Eye (tissue), 1 donor: ENCODE measurements around the gene BCAR3.
"Not testable (repeated sequence)": the region's sequence is repeated elsewhere in the genome, so short reads cannot be mapped to it uniquely, and the experiment has no call there.

Experiments used
- DNase-seq: peaks from one replicate; pipeline ENCODE4 v3.0.0-alpha.2; 2015

The BCAR3 gene

GRCh38 chr1:93687542-93687941 is 5.9 kb upstream of the BCAR3 start:
- DNase-seq = peak; percentile 65

DNA sequence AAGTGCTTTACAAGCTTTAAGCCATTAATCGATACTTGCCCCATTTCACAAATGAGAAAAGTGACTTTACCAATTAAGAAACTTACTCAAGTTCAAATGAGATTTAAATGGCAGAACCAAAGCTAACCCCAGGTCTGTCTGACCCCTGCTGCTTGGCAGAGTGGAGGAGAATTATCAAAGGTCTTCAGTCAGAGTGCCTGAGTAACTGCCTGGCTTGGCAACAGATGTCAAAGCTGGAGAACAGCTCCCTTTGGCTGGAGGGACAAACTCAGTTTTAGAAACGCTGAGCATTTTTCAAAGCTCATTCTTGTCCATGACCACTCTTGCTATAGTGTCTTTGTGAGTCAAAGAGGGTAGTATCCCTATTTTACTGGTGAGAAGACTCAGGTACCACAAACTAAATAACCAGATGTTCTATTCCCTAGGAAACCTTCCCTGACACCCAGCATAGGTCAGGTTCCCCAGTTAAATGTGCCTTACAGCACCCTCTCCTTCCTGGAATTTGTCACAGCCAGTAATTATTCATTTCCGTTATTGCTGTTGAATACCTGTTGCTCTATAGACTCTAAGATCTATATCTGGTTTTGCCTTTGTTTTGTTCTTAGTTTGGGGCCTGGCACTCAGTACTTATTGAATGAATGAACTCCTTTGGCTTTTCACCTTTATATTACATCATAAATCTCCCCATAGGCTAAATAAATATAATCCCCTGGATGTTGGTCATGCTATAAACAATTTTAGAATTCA is 5.0 kb upstream of the BCAR3 start:
- DNase-seq = no peak

- no peak for DNase-seq
Measured at GRCh38 chr1:93685918-93686317, 4.3 kb upstream of the BCAR3 start.

GRCh38 chr1:93683234-93683633 is 1.6 kb upstream of the BCAR3 start:
- DNase-seq = no peak

DNA sequence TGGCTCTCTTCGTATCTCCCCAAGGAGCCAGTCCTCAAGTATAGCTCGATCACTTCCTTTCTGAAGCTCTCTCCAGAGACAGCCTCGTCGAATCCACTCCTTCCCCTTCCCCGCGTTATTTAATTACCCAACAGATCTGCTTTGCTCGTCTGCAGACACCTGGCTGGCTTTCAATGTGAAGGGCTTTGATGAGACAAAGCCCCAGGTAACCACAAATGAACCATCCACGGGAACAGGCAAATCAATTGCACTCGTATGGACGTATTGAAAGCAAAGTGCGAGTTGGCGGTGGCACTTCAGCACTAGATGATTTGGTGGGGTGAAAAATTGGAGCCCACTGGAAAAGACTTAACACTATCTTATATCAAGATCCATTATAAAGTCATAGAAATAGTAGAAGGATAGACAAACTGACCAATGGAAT is 364 bp upstream of the BCAR3 start:
- DNase-seq = peak; percentile 81

GRCh38 chr1:93680420-93681100 is 1.1 kb downstream of the BCAR3 start:
- DNase-seq = peak; percentile 94

DNA sequence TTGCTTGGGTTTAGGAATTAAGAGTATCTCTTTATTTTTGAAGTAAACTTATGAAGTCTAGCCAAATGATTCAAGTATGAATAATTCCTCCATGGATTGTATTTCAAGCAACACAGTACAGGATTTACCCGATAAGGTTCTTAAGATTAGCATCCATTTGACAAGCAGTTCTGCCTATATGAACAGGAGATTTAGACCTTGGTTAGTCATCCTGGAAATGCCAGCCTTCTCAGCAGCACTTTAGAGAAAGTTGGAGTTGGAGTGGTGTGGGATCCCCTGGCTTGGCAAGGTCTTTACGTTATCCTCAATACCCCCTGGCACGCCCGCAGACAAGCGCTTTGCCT is 1.6 kb downstream of the BCAR3 start:
- no peak for DNase-seq

DNA sequence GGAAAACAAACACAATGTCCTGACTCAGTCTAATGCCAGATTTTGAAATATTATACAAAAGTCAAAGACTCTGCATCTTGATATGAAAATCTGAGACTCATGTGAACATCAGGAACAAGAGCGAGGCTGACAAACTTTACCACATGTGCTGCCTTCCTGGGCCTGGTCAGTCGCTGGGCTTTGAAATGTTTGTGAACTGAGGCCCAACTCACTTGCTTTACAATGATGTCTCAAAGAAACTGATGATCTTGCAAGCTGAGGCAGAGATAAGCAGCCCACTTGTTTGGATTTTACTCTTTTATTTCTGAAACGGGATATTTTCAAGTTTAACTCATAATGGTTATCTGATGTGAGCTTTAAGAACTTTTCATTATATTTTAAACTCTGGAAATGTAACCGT is 2.1 kb downstream of the BCAR3 start:
- no peak for DNase-seq

- DNase-seq = no peak
Measured at GRCh38 chr1:93678946-93679480, 2.6 kb downstream of the BCAR3 start.

DNA sequence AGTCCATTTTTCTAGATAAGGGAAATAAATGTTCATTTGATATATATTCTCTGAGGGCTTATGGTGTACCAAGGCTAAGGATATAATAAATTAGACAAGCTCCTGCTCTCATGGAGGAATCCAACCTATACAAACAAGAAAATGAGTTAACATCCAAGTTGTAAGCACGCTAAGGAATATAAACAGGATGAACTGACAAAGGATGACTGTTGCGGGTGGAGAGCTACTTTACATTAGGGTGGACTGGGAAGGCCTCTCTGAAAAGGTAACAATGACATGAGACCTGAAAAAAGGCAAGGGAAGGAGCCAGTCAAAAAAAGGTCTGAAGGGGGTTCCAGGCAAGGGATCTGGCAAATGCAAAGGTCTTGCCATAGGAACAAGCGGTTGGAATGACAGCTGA is 3.1 kb downstream of the BCAR3 start:
- DNase-seq = no peak

- no peak for DNase-seq
Measured at GRCh38 chr1:93677729-93678128, 3.9 kb downstream of the BCAR3 start.

- DNase-seq = no peak
Measured at GRCh38 chr1:93676427-93676826, 5.2 kb downstream of the BCAR3 start.

DNA sequence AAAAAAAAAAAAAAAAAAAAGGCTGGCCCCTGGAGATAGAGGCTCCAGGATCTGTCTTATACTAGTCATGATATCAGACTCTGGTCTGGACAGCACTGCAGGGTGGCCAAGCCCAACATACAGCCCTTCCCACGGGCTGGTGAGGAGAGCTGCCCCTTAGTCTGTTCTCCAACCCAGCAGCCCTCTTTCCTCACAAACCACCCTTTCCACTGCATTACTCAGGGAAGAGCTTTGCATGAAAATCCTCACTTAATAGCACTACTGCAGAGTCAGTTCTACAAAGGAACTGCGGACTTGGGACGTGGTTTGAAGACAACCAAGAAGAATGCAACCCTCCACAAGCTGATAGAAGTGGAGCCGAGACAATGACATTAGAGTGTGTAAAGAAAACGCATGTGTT is 5.7 kb downstream of the BCAR3 start:
- no peak for DNase-seq

DNA sequence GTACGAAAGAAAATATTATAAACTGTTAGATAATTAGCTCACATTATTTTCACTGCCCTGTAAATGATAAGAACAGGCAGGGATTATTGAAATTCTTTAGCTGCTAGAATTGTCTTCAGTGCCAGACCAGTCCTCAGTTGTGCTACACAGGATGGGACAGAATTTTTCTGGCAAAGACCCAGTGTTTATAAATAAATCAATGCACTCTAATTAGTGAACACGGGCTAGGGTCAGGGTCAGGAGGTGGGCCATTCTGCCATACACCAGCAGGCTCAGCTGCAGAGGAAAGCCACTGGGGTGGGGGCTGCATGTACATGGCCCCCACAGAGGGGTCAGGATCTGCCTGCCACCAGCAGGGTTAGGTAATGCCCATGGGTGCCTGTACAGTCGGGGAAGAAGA is 6.4 kb downstream of the BCAR3 start:
- DNase-seq = no peak

DNA sequence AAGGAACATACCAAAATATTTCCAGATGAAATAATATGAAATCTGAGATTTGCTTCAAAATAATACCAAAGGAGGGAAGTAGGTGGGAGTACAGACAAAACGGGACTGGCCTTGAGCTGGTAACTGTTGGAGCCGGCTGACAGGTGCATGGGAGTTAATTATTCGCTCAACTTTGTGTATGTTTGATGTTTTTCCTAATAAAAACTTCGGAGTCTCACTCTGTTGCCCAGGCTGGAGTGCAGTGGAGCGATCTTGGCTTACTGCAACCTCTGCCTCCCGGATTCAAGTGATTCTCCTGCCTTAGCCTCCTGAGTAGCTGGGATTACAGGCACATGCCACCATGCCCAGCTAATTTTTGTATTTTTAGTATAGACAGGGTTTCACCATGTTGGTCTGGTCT is 7.6 kb downstream of the BCAR3 start:
- not testable (repeated sequence) for DNase-seq

GRCh38 chr1:93673163-93673829 is 8.3 kb downstream of the BCAR3 start:
- no peak for DNase-seq

DNA sequence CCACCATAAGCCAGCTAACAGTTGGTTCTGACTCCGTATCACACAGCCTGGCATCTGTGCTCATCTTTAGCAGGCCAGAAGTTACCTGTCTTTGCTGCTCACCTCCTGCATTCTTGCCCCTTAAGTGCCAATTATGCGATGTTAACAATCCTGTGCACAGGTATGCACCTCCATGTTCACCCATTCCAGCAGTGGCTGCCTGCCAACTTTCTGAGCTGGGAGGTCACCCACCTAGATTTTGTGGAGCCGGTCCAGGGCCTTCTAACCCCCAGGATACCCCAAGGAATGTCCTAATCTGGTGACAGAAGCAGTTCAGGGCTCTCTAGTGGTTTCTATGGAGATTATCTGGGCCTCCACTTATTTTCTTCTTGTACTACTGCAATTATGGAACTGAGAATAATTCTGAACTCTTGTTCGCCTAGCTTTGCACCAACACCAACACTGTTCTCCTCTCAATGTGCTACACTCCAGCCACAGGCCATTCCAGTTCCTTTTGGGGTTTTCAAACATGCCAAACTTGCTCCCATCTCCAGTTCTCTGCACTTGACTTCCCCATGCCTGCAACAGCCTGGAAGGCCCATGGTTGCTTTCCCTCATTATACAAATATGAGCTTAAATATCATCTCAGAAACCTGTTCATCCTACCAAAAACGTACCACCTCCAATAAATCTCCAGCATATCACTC is 9.0 kb downstream of the BCAR3 start:
- no peak for DNase-seq

- DNase-seq = no peak
Measured at GRCh38 chr1:93672069-93672468, 9.6 kb downstream of the BCAR3 start.

- DNase-seq = peak; percentile 56
Measured at GRCh38 chr1:93671099-93671621, 10.5 kb downstream of the BCAR3 start.

- DNase-seq = no peak
Measured at GRCh38 chr1:93670141-93670540, 11.5 kb downstream of the BCAR3 start.

GRCh38 chr1:93669369-93669768 is 12.3 kb downstream of the BCAR3 start:
- DNase-seq = peak; percentile 67

DNA sequence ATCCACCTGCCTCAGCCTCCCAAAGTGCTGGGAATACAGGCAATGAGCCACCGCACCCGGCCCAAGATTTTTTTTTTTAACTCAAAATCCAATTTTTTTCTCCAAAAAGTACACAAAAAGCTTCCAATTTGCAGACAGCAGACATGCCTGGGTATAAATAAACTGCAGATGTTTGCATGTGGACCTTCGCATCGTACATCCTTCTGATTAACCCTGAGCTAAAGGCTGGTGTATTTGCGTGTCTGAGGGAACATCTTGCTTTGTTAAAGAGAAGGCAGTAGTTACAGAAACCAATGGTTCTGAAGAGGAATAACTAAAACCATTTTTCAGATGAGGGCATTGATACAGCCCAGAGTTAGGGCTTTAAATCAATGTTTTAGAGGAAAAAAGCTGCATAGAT is 12.7 kb downstream of the BCAR3 start:
- no peak for DNase-seq

GRCh38 chr1:93668121-93668520 is 13.5 kb downstream of the BCAR3 start:
- peak; percentile 41 for DNase-seq
